ENCODE data around the gene FAM151A. TPM values are rescaled to one million over a fixed set of nuclear protein-coding genes. Genes with fewer than 3 reads are reported as not detected.

Gene FAM151A
- total RNA-seq (2014; rRNA removed; shearing (Covaris generic)) = not detected in 2 replicates

- DNase-seq (ENCODE audit: low read depth) = no peak
Observed at GRCh38 chr1:54623216-54624007, at the start of gene FAM151A. TSS of gene FAM151A (minus strand) at chr1:54623525. CDS start at chr1:54623395, 130 bp downstream.

GRCh38 chr1:54671985-54672608 lies 48.8 kb upstream of the FAM151A start:
- DNase-seq (ENCODE audit: low read depth) = peak; percentile 51

GRCh38 chr1:54668567-54668966 lies 45.2 kb upstream of the FAM151A start:
- no peak for DNase-seq (ENCODE audit: low read depth)

DNA sequence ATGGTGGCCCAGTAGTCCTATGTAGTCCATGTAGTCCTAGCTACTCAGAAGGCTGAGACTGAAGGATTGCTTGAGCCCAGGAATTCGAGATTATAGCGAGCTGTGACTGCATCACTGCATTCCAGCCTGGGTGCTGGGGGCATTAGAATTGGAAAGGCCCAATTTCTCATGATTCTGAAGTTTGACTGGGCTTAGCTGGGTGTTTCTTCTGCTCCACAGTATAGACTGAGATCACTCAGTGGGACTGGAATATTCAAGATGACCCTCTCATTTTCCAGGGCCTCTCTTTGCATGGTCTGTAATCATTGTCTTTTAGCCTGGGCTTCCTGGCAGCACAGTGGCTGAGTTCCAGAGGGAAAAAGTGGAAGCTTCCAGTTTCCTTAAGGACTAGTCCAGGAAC lies 44.5 kb upstream of the FAM151A start:
- no peak for DNase-seq (ENCODE audit: low read depth)

- no peak for DNase-seq (ENCODE audit: low read depth)
Observed at GRCh38 chr1:54666333-54666732, 43.0 kb upstream of the FAM151A start.

GRCh38 chr1:54665852-54666251 lies 42.5 kb upstream of the FAM151A start:
- DNase-seq (ENCODE audit: low read depth) = no peak

DNA sequence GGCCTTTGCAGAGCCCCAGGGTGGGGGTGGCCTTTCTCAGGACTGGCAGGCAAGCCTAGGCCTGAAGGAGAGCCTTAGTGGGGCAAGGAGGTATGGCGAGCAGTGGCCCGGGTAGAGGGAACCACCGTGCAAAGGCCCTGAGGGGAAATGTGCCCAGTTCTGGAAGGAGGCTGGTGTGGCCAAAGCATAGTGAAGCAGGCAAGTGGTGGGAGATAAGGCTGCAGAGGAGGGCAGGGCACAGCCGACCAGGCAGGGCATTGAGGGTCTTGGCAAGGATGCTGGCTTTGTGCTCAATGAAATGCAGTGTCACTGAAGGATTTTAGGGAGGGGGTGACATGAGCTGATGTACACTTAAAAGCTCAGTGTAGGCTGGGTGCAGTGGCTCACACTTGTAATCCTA lies 41.0 kb upstream of the FAM151A start:
- DNase-seq (ENCODE audit: low read depth) = no peak

GRCh38 chr1:54663725-54664124 lies 40.4 kb upstream of the FAM151A start:
- DNase-seq (ENCODE audit: low read depth) = no peak

DNA sequence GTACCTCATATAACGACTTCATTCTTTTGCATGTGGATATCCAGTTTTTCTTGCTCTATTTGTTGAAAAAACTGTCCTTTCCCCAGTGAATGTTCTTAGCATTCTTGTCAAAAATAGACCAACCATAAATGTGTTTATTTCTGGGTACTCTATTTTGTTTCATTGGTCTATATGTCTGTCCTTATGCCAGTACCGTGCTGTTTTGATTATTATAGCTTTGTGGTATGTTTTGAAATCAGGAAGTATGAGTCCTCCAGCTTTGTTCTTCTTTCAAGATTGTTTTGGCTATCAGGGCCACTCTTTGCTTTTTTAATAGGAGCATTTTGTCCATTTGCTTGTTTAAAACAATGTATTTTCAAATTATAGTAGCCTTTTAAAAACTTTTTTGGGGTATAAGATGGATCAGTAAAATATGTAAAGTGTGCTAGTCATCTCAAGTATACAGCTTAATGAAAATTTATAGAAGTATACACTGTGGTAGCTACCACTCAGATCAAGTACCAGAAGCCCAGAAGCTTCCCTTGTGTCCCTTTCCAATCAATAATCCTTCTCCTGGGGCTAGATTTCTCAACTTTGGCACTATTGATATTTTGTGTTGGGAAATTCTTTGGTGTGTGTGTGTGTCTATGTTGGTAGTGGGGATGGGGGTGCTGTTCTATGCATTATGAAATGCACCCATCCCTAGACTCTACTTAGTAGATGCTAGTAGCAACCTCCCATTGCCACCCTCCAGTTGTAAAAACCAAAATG lies 35.0 kb upstream of the FAM151A start:
- no peak for DNase-seq (ENCODE audit: low read depth)

DNA sequence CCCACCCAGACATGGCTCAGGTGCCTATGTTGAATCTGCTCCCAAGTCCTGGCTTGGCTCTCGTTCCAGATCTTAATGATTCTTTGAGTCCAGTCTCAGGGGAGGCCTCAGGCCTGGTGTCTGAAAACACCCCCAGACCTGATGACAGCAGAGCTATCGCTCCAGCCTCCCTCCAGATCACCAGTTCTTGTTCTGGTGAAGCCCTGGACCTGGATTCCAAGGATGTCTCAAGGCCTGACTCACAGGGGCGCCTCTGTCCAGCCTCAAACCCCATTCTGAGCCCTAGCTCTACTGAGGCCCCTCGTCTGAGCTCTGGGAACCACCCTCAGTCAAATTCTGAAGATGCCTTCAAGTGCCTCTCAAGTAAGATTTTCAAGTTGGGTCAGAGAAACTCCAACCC lies 29.7 kb upstream of the FAM151A start:
- no peak for DNase-seq (ENCODE audit: low read depth)

GRCh38 chr1:54652168-54652567 lies 28.8 kb upstream of the FAM151A start:
- DNase-seq (ENCODE audit: low read depth) = no peak

- no peak for DNase-seq (ENCODE audit: low read depth)
Observed at GRCh38 chr1:54651608-54652007, 28.3 kb upstream of the FAM151A start.

- no peak for DNase-seq (ENCODE audit: low read depth)
Observed at GRCh38 chr1:54650417-54650816, 27.1 kb upstream of the FAM151A start.

- no peak for DNase-seq (ENCODE audit: low read depth)
Observed at GRCh38 chr1:54649921-54650320, 26.6 kb upstream of the FAM151A start.

GRCh38 chr1:54649130-54649898 lies 26.0 kb upstream of the FAM151A start:
- DNase-seq (ENCODE audit: low read depth) = no peak

DNA sequence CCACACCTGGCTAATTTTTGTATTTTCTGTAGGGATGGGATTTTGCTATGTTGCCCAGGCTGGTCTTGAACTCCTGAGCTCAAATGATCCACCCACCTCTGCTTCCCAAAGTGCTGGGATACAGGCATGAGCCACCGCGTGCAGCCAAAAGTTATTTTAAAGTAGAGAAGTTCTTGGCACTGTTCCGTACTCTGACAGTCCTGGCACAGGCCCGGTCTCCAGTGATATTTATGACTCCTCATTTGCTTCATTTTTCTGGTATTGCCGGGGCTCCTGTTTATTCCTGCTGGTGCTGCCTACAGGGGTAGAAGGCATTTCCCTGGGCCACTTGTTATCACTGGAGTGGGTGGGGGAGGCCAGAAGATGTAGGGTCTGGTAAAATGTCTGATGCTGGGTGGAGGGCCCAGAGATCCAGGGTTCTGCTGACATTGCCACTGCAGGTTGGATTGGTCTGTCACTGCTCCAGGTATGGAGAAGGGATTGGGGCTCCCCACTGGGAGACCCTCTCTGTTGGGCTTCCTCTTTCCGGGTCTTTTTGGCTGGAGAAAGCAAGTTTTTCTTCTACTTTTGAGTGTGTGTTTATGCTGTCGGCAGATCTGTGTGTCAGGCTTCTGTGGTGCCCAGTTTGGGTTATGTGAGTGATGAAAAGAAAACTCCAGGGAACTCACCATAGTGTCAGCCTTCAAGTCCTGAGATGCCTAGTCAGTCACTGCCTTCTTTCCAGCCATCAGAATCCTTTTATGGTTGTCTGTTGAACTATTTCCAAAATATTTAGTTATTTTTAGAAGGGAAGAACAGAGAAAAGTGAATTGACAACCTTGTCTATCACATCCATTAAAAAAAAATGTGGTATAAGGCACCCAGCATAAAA lies 22.7 kb upstream of the FAM151A start:
- no peak for DNase-seq (ENCODE audit: low read depth)

- no peak for DNase-seq (ENCODE audit: low read depth)
Observed at GRCh38 chr1:54643736-54644135, 20.4 kb upstream of the FAM151A start.

DNA sequence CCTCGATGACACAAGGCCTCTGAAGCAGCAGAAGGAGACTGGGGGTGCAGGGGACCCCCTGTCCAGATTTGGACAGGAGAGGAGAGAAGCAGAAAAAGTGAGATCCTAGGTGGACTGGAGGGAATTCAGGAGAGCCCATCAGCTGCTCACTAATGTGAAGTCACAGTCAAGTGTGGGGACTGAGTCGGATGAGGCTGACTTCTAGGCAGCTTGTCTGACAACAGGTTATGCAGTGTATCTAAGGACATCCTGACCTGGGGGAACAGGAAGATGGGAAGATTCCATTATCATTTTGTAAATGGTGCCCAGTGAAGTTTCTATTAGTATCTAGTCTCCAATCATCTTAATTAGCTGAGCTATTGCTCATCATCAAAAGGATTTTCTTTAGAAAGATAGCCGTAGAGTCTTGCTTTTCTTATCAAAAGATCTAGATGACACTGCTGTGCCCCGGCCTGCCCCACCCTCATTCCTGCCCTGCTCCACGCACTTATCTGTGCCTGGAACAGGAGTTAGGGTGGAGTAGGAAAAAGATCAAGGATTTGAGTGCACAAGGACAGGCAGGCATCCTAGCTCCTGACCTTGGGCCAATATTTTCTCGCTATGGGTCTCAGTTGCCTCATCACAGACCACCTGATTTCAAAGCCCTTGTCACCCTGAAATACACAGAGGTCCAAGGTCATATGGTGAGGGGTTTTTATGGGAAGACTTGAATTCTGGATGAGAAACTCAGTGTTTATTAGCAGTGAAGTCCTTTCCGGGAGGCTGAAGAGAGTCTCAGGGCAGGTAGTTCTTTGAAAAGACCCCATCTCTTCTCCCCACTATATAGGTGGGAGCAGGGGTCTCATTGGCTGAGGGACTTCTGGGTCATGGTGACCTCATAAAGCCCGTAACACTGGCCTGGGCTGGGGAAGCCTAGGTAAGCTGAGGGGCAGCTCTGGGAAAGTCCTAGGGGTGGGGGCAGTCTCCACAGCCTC lies 17.8 kb upstream of the FAM151A start, which contains the start of gene MROH7:
TSS of gene MROH7 (plus strand) at position 924 of the 974 bp plus-strand sequence. CDS start 11,141 bp downstream, outside the sequence.
- DNase-seq (ENCODE audit: low read depth) = no peak

DNA sequence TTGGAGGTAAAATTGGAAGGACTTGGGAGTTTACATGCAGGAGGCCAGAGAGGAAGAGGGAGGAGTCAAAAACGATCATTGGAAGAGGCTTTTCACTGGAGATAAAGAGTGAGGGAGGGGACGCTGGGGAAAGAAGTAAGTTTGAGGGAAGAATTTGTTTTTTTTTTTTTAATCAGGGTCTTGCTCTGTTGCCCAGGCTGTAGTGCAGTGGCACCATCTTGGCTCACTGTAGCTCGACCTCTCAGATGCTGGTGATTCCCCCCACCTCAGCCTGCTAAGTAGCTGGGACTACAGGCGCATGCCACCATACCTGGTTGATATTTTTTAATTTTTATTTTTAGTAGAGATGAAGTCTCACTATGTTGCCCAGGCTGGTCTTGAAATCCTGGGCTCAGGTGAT lies 17.0 kb upstream of the FAM151A start:
- DNase-seq (ENCODE audit: low read depth) = no peak

Data from M059J (cell line).